ENCODE results near the gene CACNG4.

DNA sequence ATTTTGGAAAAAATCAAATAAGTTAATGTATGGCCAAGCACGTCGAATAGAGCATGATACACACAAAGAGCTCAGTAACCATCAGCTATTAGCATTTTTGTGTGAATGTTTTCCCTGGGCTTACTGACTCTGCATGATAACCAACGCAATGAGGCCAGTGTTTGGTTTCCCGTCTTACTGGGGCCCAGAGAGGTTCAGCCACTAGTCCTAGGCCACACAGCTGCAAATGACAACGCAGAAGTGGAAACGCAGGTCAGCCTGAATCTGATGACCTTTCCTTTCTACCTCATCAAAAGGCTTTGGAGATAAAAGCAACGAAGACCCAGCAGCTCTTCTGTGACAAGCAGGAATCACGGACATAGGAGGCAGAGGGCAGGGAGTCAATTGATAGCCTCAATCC, 7.2 kb upstream of the CACNG4 start:
- no peak for TF ChIP-seq EZH2 (IDR thresholded peaks at IDR 0.05; ENCODE audit: low read length, unreplicated experiment)
- TF ChIP-seq, protein P1, sequence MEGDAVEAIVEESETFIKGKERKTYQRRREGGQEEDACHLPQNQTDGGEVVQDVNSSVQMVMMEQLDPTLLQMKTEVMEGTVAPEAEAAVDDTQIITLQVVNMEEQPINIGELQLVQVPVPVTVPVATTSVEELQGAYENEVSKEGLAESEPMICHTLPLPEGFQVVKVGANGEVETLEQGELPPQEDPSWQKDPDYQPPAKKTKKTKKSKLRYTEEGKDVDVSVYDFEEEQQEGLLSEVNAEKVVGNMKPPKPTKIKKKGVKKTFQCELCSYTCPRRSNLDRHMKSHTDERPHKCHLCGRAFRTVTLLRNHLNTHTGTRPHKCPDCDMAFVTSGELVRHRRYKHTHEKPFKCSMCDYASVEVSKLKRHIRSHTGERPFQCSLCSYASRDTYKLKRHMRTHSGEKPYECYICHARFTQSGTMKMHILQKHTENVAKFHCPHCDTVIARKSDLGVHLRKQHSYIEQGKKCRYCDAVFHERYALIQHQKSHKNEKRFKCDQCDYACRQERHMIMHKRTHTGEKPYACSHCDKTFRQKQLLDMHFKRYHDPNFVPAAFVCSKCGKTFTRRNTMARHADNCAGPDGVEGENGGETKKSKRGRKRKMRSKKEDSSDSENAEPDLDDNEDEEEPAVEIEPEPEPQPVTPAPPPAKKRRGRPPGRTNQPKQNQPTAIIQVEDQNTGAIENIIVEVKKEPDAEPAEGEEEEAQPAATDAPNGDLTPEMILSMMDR (conservative IDR thresholded peaks at IDR 0.05; ENCODE audit: low read depth, low read length) = no peak
